ENCODE results near the gene DMRT2.

Gene DMRT2

DNA sequence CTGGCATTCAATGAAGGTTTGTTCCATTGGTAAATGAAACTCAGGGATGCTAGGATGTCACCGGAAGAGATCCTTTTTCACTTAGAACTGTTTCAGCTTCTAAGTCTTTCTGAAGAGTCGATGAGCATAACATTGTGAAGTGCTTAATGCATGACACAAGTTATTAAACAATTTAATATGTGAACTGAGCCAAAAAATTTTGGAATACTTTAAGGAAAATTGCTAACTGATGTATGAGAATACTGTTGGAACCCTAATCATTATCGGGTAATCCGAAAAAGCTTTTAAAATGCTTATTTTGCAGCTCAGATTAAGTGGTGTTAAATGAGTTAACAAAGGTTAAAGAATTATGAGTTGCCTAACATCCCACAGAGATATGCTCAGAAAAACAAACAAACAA, 34.9 kb downstream of the DMRT2 start:
- H3K27ac ChIP-seq, result no peak overlapping the region
- no peak for TF ChIP-seq ZFX (IDR thresholded peaks at IDR 0.05; ENCODE audit: borderline replicate concordance)
- TF ChIP-seq, protein P1, sequence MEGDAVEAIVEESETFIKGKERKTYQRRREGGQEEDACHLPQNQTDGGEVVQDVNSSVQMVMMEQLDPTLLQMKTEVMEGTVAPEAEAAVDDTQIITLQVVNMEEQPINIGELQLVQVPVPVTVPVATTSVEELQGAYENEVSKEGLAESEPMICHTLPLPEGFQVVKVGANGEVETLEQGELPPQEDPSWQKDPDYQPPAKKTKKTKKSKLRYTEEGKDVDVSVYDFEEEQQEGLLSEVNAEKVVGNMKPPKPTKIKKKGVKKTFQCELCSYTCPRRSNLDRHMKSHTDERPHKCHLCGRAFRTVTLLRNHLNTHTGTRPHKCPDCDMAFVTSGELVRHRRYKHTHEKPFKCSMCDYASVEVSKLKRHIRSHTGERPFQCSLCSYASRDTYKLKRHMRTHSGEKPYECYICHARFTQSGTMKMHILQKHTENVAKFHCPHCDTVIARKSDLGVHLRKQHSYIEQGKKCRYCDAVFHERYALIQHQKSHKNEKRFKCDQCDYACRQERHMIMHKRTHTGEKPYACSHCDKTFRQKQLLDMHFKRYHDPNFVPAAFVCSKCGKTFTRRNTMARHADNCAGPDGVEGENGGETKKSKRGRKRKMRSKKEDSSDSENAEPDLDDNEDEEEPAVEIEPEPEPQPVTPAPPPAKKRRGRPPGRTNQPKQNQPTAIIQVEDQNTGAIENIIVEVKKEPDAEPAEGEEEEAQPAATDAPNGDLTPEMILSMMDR (IDR thresholded peaks at IDR 0.05), result no peak

- TF ChIP-seq, protein P1 (IDR thresholded peaks at IDR 0.05), result no peak
- TF ChIP-seq ZFX (IDR thresholded peaks at IDR 0.05; ENCODE audit: borderline replicate concordance), result no peak
These were observed 36.4 kb downstream of the DMRT2 start for GRCh38 chr9:1086517-1086916.

DNA sequence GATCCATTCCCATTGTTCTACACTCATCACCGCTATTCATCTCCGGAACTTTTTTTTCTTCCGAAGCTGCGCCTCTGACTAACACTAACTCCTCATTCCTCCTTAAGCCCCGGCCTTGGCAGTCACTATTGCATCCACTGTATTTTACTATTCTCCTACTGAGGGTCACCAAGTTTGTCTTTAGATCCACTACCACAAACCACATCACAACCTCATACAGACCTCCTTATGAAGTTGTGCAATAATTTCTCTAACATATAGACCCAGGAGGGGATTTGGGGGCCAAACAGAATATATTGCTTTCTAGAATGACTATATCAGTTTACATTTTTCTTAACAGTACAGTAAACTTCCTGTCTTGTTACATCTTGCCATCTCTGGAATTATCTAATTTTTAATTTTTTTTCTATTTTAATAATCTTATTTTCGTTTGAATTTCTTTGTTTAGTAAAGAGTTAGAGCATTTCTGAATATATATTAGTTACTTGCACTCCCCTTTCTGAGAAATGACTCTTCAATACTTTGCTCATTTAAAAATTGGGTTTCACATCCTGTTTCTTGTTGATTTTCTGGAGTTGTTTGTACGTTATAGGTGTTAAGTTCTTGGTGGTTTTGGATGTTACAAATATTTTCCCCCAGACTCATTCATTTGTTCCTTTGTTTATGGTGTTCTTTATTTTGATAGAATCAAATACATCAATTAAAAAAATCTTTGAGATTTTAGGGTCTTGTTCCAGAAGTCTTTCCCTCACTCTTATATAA, 37.1 kb downstream of the DMRT2 start:
- no peak overlapping the region for H3K27ac ChIP-seq
- TF ChIP-seq ZFX (IDR thresholded peaks at IDR 0.05; ENCODE audit: borderline replicate concordance), result no peak
- TF ChIP-seq, protein P1 (IDR thresholded peaks at IDR 0.05), result no peak

More at GRCh38 chr9:1086517-1086916, 36.4 kb downstream of the DMRT2 start:
- no peak overlapping the region for H3K27ac ChIP-seq

DNA sequence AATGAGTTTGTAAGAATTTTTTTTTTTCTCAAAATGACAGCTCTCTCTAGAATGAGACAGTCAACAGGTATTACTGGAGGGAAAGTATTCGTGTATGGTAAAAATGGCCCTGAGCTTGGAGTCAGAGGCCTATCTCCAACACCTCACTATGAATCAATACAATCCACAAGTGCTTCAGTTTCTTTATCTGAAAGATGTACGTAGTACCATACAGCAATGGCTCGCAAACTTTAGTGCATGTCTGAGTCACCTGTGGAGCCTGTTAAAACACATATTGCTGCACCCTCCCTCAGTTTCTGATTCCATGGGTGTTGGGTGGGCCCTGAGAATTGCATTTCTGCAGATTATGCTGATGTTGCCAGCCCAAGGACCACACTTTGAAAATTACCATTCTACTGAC, 44.6 kb downstream of the DMRT2 start:
- H3K27ac ChIP-seq, result no peak overlapping the region
- TF ChIP-seq, protein P1 (IDR thresholded peaks at IDR 0.05), result no peak
- no peak for TF ChIP-seq ZFX (IDR thresholded peaks at IDR 0.05; ENCODE audit: borderline replicate concordance)

DNA sequence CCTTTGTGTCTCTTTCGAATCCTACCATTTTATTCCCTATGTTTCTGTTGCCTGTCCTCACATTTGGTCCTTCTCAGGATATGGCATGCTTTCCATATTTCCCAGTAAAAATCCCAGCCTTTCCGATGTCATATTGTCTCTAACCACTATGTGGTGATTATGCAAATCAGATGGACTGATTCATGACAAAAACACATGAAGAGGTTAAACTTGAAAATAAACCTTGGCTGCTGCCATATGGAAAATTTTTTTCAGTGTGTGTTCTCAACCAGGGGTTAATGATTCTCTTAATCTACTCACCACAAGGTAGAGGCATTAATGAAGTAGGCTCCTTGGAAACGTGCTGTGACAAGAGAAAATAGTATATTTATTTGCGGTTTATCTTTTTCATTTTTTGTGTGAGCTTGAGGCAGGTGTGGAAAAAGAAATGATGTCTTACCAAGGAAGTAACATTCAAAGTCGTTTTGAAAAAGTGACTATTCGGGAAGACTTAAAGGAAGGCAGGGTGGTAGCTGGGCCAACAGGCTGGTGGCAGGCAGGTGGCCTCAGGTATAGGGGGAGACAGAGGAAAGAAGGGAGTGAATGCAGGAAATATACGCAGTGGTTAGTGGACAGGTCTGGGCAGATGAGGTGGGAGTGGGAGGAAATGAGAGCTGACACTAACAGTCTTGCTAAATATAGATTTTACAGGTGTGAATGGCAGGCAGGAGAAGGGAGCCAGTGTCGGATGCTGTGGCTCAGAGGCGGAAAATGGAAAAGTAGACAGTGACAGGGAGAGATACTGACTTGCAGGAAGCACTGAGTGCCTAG, 46.2 kb downstream of the DMRT2 start:
- no peak overlapping the region for H3K27ac ChIP-seq
- TF ChIP-seq, protein P1 (IDR thresholded peaks at IDR 0.05), result no peak
- TF ChIP-seq ZFX (IDR thresholded peaks at IDR 0.05; ENCODE audit: borderline replicate concordance), result no peak

DNA sequence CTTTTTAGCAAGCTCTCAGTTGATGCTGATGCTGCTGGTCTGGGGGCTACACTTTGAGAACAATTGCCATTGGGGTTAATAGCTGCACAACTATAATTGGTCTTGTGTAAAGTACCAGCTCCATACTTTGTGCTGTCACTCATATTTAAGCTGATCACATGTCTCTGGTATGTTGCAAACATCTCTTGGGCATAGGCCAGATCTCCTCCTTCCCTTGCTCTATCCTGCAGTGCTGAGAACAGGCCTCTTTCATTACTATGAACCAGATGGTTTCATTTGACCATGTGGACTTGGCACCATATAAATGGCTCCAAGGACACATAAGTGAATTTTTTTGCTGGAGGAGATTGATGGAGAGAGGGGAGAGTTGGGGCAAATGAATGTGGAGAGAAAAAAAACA, 48.4 kb downstream of the DMRT2 start:
- no peak overlapping the region for H3K27ac ChIP-seq
- no peak for TF ChIP-seq ZFX (IDR thresholded peaks at IDR 0.05; ENCODE audit: borderline replicate concordance)

DNA sequence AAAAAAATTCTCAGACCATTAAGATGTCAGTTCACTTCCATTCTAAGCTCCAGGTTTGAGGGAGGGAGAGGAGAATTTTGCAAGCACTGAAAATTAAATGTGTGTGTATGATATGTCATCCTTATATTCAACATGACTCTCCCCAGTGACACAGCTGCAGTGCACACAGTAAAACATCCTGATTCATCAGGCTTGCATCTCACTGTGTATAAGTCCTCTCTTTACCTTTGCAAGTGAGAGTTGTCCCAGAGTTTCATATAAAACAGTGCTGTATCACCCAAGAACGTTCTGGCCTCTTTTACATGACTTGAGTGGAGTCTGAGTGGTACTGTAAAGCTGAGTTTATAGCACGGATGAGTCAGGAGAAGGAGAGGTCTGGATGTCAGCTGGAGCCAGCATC, 50.0 kb downstream of the DMRT2 start:
- no peak overlapping the region for H3K27ac ChIP-seq
- TF ChIP-seq ZFX (IDR thresholded peaks at IDR 0.05; ENCODE audit: borderline replicate concordance), result no peak
- TF ChIP-seq, protein P1 (IDR thresholded peaks at IDR 0.05), result no peak

Data from 22Rv1 (cell line).